ENCODE measurements around the gene BBX. TPM values are rescaled to one million over a fixed set of nuclear protein-coding genes. Genes with fewer than 3 reads are reported as not detected.

BBX gene
- total and polyA plus RNA-seq, 2 of the 13 experiments (the other 11 are each of a cell fraction or from before 2014, with no cell fraction given), result 13.7 to 23.2 TPM

GRCh38 chr3:107854733-107855132 lies 332.0 kb downstream of the BBX start (continued):
- TF ChIP-seq CAMTA2 (CRISPR knock-in tag; IDR thresholded peaks at IDR 0.05; ENCODE audit: borderline replicate concordance) (no peak), ZNF841 (CRISPR knock-in tag; IDR thresholded peaks at IDR 0.05; ENCODE audit: borderline replicate concordance) (no peak), ZNF674 (CRISPR knock-in tag; IDR thresholded peaks at IDR 0.05; ENCODE audit: low read depth) (no peak), RCOR2 (CRISPR knock-in tag; IDR thresholded peaks at IDR 0.05) (no peak)

DNA sequence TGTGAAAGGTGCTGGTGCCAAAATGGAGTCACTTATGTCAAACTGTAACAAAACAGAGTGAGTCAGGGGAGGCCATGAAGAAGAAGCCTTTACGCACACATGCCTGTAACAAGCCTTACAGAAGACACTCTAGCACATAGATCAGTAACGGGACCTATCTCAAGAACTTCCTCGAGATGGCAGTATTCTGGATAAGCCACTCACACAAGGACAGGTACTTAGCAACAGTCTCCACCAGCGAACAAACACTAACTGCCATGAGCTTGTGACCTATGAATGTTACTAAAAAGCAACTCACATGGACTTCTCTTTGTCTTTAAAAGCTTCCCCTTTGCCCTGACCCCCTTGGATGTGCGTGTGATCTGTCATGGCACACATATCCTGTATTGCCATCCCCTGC lies 332.9 kb downstream of the BBX start:
- intact Hi-C loops (cut with micrococcal nuclease; ENCODE audit: unreplicated experiment), result loop anchor here (10.0 kb wide), 1 partner anchor 69 kb away; no protein-coding TSS in a partner anchor
- H3K36me3 ChIP-seq (replicated peaks in 1 of 2; ENCODE audit: control insufficient read depth in 1 of 2, insufficient read depth in 2 of 2, low read length in 2 of 2), result no peaks in the 10 kb centered on the region
- FAIRE-seq (peak; percentile 80), ATAC-seq (peak; percentile 99), DNase-seq (ENCODE audit: low spot score) (peak; percentile 60)
- ChIA-PET POLR2A (no interaction called here), CTCF (ENCODE audit: low intra/inter-chr PET ratio, low total read pairs) (interaction anchor here (0.8 to 1.6 kb wide), 2 partner anchors 72 to 622 kb away, joined by 3 to 6 read pairs; no protein-coding TSS in a partner anchor)
- H3K4me2 ChIP-seq (ENCODE audit: low read depth, low read length), result peak overlapping the region; percentile 51
- no peak overlapping the region for H3K27ac ChIP-seq (ENCODE audit: extremely low read length, insufficient read depth, low read length)
- WGBS (ENCODE audit: low lambda C conversion rate), result 14% methylated on average over 5 of the region's 5 CpGs
- H2AFZ ChIP-seq (ENCODE audit: low read length), result peak overlapping the region; percentile 11
- H3K4me3 ChIP-seq (replicated peaks in 1 of 3; ENCODE audit: insufficient read depth in 1 of 3, low read depth in 2 of 3, low read length in 3 of 3), result no peak overlapping the region
- H3K9me3 ChIP-seq (ENCODE audit: low read length), result peaks cover 7% of the 10 kb centered on the region; the same call in 1 of the 2 replicates
- no TSS peak for BruUV-seq (replicated peaks)
- no peaks in the 10 kb centered on the region for H3K79me2 ChIP-seq (ENCODE audit: insufficient read depth, low read length)
- in situ Hi-C loops (cut with HindIII; ENCODE audit: extremely low pct_ligation_motif_present, low pct_unique_long_range_greater_than_20kb), result no loop called here
- H3K9ac ChIP-seq (ENCODE audit: insufficient read depth, low read depth, low read length), result no peak overlapping the region
- H3K4me1 ChIP-seq (ENCODE audit: insufficient read depth, low read length), result peaks cover 22% of the 10 kb centered on the region
- no peaks in the 10 kb centered on the region for H4K20me1 ChIP-seq (ENCODE audit: insufficient read depth, low read length)
- H3K27me3 ChIP-seq (ENCODE audit: control insufficient read depth in 1 of 2, insufficient read depth in 2 of 2, low read length in 2 of 2), result no peaks in the 10 kb centered on the region
- TF ChIP-seq SMARCC2 (IDR thresholded peaks at IDR 0.05) (no peak), SP140L (CRISPR knock-in tag; IDR thresholded peaks at IDR 0.05; ENCODE audit: borderline replicate concordance) (no peak), RFX1 (IDR thresholded peaks at IDR 0.05) (peak; percentile 14; the same call in 1 of the 2 replicates), HDAC6 (IDR thresholded peaks at IDR 0.05; ENCODE audit: low read depth, low read length) (no peak), XRCC5 (optimal IDR thresholded peaks at IDR 0.05; ENCODE audit: low read length) (peak; percentile 43), SMC3 (IDR thresholded peaks at IDR 0.05; ENCODE audit: low read length) (0 out of 2 replicates have a peak, but pooled peaks have one; percentile 8), CERS6 (CRISPR knock-in tag; IDR thresholded peaks at IDR 0.05) (no peak), ZNF549 (CRISPR knock-in tag; IDR thresholded peaks at IDR 0.05) (no peak), CEBPG (CRISPR knock-in tag; IDR thresholded peaks at IDR 0.05) (no peak), TRIM24 (CRISPR knock-in tag; IDR thresholded peaks at IDR 0.05) (no peak), ZNF660 (CRISPR knock-in tag; IDR thresholded peaks at IDR 0.05; ENCODE audit: borderline replicate concordance, low read depth) (no peak), ZNF333 (CRISPR knock-in tag; IDR thresholded peaks at IDR 0.05; ENCODE audit: borderline replicate concordance) (no peak)
- TF ChIP-seq, protein P1, sequence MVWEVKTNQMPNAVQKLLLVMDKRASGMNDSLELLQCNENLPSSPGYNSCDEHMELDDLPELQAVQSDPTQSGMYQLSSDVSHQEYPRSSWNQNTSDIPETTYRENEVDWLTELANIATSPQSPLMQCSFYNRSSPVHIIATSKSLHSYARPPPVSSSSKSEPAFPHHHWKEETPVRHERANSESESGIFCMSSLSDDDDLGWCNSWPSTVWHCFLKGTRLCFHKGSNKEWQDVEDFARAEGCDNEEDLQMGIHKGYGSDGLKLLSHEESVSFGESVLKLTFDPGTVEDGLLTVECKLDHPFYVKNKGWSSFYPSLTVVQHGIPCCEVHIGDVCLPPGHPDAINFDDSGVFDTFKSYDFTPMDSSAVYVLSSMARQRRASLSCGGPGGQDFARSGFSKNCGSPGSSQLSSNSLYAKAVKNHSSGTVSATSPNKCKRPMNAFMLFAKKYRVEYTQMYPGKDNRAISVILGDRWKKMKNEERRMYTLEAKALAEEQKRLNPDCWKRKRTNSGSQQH (CRISPR knock-in tag; IDR thresholded peaks at IDR 0.05; ENCODE audit: low read depth), result no peak
- TF ChIP-seq, protein P2, sequence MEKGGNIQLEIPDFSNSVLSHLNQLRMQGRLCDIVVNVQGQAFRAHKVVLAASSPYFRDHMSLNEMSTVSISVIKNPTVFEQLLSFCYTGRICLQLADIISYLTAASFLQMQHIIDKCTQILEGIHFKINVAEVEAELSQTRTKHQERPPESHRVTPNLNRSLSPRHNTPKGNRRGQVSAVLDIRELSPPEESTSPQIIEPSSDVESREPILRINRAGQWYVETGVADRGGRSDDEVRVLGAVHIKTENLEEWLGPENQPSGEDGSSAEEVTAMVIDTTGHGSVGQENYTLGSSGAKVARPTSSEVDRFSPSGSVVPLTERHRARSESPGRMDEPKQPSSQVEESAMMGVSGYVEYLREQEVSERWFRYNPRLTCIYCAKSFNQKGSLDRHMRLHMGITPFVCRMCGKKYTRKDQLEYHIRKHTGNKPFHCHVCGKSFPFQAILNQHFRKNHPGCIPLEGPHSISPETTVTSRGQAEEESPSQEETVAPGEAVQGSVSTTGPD (CRISPR knock-in tag; IDR thresholded peaks at IDR 0.05), result no peak
- TF ChIP-seq, protein P3, sequence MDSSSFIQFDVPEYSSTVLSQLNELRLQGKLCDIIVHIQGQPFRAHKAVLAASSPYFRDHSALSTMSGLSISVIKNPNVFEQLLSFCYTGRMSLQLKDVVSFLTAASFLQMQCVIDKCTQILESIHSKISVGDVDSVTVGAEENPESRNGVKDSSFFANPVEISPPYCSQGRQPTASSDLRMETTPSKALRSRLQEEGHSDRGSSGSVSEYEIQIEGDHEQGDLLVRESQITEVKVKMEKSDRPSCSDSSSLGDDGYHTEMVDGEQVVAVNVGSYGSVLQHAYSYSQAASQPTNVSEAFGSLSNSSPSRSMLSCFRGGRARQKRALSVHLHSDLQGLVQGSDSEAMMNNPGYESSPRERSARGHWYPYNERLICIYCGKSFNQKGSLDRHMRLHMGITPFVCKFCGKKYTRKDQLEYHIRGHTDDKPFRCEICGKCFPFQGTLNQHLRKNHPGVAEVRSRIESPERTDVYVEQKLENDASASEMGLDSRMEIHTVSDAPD (CRISPR knock-in tag; IDR thresholded peaks at IDR 0.05), result no peak
